Left colon (tissue), 2 donors: ENCODE data around the gene PDHA2. TPM values are rescaled to one million over a fixed set of nuclear protein-coding genes. Genes with fewer than 3 reads are reported as not detected.
"Not testable (repeated sequence)": the region's sequence is repeated elsewhere in the genome, so short reads cannot be mapped to it uniquely, and the experiment has no call there.

Experiments used
- ATAC-seq: fragments of 200-7000 bp; cut with Tn5 transposase; one replicate; pipeline ENCODE4 v1.9.1; 2020; ENCODE audit warnings: mild to moderate bottlenecking, moderate library complexity
- DNase-seq, 2 donors: peaks; one replicate each; pipeline ENCODE4 v3.0.0-alpha.2; 2020
- intact Hi-C, 2 donors: fragments of 100-400 bp; cut with DNase I in 1 of 2; cut with micrococcal nuclease in 1 of 2; formaldehyde crosslinking; loops; one replicate each; pipeline versions ENCODE4 v1.11.2 to v1.14.0; 2022; cut with DNase I, micrococcal nuclease
- long read RNA-seq: library from polyadenylated mRNA; unstranded; transcript quantifications from one replicate; pipeline ENCODE4 v2.0.0, GENCODE V29; 2021
- total RNA-seq, 2 donors: library from RNA; stranded (reverse); fragmentation: NEBNext Ultra II Directional; extraction: Animal tissue kit (Norgen Biotek cat#: 25700); gene quantifications; one replicate each; pipeline ENCODE4 v1.2.1, GENCODE V29; 2021
- donor health status: DM: no; HTN: no; CAD: no.
- donor health status: DM: yes; HTN: yes; CAD: no.

The PDHA2 gene
- total RNA-seq, result not detected
- long read RNA-seq, result 0 reads

DNA sequence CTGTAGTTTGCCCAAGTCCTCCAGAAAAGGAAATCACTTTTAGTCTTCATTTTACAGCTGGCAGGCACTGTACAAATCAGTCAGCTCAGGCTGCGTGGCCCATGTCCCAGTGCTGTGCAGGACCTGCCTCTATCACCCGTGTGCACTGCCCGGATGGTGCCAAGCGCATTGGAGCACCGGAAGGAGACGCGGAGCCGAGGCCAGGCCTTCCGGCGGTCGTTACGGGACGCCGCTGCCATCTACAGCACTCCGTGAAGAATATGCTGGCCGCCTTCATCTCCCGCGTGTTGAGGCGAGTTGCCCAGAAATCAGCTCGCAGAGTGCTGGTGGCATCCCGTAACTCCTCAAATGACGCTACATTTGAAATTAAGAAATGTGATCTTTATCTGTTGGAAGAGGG is at the start of gene PDHA2:
Gene PDHA2, plus strand, starts transcription at position 203 of the 400 bp plus-strand sequence. Its CDS starts 58 bp downstream, at position 261.
- DNase-seq, result no peak
- ATAC-seq, result no peak
- intact Hi-C loops, result no loop called here

DNA sequence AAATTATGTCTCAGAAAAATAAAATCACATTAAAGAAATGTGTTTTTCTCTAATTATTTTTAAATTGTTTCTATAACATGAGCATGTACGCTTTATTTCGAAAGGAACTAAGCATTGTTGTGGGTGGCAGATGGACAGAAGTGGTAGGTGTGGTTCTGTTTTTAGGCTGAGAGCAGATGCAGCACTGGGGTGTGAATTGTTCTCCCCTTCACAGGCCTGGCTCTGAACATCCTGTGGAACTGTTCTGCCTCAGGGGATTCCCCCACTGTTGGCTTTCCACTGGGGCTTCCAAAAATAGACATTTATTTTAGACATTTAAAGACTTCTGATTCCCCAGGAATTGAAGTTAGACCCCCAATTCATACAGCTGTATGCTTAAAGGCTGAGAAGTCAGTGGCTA is 41.9 kb upstream of the PDHA2 start:
- intact Hi-C loops, result no loop called here
- ATAC-seq (no peak), DNase-seq (no peak)

DNA sequence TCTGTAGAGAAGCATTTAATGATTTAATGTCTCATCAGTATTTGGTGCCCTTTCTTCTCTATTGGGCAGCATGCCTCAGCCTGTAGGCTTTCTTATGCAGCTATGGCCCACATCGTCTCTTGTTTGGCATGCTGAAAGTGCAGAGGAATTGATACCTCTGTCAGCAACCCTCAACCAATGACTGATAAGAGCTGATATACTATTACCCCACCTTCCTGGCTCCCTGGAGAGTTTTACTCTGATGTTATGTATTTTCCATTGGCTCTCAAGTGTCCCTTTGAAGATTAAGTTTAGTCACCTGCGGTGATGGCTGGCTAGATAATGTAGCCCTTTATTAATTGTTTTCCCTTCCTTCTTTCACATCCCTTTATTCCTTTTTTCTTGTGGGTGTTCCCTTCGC is 41.2 kb upstream of the PDHA2 start:
- intact Hi-C loops, result no loop called here
- ATAC-seq (no peak), DNase-seq (no peak)

DNA sequence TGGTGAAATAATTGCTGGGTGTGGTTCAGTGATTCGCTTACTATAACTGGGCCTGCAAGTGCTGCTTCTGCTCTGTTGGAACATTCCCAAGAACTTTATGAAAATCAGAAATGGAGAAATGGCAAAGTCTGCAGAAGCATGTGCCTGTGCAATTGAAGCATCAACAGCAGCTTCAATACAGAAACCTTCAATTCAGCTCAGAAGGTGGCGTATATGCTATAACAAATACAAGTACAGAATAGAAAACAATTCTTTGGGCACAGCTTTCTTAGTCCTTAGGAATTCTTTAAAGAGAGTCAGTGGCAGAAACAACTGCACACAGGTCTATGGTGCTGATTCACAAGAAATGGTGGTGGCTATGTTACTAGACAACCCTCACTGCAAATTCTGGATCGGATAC is 18.0 kb upstream of the PDHA2 start:
- DNase-seq (no peak), ATAC-seq (no peak)
- intact Hi-C loops, result no loop called here

DNA sequence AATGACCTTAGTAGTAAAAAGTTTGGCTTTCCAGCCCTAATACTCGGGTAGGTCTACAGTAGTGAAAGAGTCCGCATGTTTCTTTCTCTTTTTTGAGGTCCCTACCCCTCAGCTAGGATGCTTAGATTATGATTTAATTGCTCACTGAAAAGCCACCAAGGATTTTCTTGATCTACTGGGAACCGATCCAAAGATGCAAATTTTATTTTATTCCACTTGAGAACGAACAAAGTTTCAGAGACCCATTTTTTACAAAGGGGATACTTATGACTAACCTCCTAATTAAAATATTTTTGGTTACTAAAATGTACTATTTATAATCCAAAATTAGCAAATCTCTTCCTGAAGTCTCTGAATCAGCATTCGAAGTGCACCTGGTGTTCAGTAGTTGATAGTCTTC is 14.3 kb upstream of the PDHA2 start:
- ATAC-seq, result no peak

DNA sequence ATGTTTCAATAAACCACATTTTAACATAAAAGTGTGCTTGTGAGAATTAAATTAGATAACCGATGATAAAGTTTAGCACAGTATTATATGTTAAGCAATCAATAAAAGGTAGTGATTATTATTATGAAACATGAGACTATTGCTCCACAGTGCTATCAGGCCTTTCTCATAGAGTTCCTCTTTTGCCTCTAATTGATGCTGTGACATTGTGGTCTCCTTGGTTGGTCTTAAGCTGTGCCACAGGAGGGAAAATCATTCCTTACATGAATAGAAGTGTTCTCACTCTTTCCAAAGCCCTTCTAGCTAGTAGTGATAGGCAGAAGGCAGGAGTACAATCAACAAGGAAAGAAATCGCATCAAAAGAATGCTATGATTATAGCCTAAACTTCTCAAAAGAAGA is 9.2 kb upstream of the PDHA2 start:
- intact Hi-C loops, result no loop called here
- ATAC-seq, result no peak
- DNase-seq, result no peak

More for the DNA sequence above, 14.3 kb upstream of the PDHA2 start:
- DNase-seq, result no peak
- intact Hi-C loops, result no loop called here

DNA sequence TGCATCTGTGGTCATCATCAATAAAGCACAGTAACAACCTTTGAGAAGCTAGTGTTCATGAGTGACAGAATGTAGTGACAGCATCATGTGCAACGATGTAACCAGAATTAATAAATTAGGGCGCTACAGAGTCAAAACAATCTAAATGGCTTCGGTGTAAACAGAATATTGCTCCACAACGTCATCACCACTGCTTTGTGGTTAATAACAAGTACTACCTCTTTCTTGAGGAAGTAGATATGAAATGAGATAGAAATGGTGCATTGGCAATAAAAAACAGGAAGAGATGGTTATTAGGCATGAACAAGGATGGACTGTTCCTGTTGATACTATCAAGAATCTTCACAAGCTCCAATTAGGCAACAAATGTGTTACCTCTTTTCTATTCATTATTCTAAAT is 8.7 kb upstream of the PDHA2 start:
- intact Hi-C loops, result no loop called here
- DNase-seq, result no peak
- ATAC-seq, result no peak

DNA sequence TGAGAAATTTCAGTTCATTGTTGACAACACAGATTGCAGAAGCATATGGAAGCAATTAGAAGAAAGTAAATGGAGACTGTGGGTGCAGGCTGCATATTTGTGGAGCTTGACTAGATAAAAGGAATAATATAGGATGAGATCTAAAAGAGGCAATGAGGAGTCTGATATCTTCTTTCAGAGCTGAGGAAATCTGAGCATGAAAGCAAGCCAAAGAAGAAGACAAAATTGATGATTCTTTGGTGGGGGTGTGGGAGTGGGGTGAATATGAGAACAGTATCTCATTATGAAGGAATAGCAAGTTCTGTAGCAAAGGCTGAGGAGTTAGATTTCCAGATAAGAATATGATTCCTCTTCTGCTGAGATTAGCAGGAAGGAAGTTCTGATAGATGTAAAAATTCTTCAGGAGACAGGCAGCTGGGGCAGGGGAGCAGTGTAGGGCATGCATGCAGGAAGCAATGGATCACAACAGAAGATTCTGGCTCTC is 6.1 kb upstream of the PDHA2 start:
- ATAC-seq, result no peak
- intact Hi-C loops, result no loop called here
- no peak for DNase-seq

DNA sequence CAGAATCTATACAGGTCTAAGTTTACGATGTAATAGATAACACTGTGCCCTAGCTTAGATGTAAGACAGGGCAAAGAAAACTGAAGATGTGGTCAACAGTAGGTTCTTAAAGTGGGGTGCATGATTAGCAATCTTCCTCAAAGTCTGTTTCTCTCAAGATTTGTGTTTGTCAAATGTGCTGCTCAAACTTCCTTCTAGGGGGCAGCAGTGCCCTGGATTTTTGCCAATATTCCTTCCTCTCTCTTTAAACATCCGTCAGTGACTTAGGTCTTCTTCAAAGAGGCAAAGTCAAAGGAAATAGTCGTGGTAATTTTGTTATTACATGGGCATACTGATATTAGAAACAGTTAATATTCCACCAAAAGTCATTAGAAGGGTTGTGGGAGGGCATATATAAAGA is 4.2 kb upstream of the PDHA2 start:
- intact Hi-C loops, result no loop called here
- ATAC-seq (no peak), DNase-seq (no peak)

DNA sequence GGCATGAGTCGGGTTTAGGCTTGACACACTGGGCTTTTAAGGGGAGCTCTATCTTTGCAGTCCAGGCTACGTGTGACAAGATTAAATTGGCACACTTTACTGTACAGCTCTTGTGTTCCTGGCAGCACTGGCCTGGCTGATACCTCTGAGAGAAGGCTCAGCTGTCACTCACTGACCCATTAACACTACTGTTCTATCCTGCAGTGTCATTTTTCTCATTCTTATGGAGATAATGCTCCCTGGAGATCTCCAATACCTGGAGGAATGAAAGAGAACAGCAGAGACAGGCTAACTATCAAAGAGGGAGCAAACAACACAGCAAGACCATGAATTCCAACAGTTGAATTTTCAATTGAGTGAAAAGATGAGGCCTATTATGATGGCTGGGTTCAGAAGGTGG is 1.7 kb upstream of the PDHA2 start:
- ATAC-seq, result no peak
- intact Hi-C loops, result no loop called here
- no peak for DNase-seq

DNA sequence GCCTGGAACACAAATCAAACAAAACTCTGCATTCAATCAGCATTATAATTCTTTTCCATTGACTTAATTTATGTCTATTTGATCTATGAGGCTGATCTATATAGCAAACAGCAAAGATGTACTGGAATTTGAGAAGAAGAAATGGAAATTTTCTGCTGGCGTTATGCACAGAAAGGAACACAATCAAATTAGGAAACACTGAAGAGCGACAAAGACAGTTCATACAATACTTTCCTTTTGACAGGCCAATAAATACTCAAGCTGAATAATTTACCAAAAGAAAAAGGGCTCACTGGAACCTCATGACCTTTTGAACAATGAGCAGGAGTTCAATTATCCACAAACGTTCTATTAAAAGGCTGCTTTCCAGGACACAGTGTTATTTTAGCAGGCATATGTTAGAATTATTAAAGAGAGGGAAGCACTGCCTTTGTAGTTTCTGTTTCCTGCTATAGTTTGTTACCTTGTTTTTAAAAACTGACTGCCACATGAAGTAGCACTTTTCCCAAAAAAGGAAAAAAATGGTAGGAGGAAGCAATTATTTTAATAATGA is 8.1 kb downstream of the PDHA2 start:
- no peak for DNase-seq
- no peak for ATAC-seq
- intact Hi-C loops, result no loop called here

DNA sequence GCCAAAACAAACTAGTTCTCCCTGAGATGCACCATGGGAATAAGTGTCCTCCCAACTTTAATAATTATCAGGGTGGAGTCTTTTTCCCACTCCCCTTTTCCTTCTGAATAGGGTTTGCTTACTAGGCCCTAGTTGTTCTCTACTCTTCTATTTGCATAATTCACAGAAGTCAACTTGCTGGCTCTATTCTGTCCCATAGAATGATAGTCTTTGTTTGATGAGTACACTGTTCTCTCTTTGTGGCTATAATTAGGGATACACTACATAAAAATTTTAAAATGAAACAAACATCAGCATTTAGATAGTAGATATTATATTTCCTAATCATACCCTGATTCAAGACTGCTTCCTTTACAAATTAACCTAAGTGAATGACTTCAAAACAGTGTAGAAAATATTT is 10.3 kb downstream of the PDHA2 start:
- DNase-seq (no peak), ATAC-seq (no peak)
- intact Hi-C loops, result no loop called here

DNA sequence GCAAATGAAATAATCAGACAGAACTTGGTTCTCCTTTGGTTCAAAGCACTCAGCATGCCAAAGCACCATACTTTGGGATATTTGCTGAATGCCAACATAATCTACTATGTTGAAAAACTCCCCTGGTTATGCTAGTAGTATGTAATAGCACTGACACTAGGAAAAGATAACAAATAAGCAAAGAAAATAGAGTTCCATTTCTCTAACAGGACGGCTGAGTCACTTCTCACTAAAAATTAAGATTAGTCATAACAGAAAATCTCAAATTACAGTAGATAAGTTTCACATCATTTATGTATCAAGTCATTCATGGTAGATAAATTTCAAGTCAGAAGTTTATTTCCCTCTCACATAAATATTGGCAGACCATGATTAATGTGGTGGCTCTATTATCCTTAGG is 17.9 kb downstream of the PDHA2 start:
- DNase-seq, result no peak
- ATAC-seq, result no peak
- intact Hi-C loops, result no loop called here

DNA sequence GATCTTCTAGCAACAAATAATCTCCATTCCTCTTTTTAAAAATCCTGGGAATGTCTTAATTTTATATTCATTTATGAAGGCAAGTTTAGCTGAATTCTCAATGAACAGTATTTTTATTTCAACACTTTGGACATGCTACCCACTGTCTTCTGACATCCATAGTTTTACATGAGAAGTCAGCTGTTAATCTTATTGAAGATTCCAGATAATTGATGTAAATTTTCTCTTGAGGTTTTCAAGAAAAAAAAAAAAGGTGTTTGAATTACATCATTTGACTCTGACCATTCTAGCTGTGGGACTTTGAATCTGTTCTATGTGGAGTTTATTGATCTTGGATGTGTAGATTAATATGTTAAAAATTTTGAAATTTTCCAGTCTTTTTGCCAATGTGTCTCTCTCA is 28.0 kb downstream of the PDHA2 start:
- intact Hi-C loops, result no loop called here
- DNase-seq (no peak), ATAC-seq (no peak)

DNA sequence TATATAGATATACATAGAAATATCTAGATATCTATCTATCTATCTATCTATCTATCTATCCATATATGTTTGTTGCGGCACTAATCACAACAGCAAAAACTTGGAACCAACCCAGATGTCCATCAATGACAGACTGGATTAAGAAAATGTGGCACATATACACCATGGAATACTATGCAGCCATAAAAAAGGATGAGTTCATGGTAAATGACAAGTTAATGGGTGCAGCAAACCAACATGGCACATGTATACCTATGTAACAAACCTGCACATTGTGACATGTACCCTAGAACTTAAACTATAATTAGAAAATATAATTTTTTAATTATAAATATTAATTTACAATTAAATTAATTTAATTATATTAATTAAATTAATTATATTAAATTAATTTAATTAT is 29.5 kb downstream of the PDHA2 start:
- DNase-seq, intact Hi-C loops, ATAC-seq: not testable (repeated sequence)

DNA sequence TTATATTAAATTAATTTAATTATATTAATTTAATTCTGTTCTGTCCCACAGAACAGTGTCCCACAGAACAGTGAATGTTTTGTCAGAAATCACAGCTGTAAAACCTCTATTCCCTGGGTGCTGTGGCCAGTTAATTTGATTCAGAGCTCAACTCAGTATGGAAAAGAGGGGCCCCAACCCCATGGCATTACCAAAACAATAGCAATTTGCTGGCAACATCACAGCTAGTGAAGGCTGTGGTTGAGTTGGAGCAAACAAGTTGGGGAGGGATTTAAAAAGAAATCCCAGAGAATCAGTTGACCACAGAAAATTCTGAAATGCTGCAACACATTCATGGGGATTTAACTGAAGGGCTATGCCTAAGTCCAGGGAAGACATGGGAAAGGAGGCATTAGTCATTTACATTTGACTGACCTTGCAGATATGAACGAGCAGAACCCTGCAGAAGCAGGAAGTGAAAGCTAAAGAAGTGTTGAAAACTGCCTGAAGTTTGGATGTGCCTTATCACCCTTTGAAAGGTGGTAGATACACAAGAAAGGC is 30.1 kb downstream of the PDHA2 start:
- DNase-seq (no peak), ATAC-seq (no peak)
- intact Hi-C loops, result no loop called here

DNA sequence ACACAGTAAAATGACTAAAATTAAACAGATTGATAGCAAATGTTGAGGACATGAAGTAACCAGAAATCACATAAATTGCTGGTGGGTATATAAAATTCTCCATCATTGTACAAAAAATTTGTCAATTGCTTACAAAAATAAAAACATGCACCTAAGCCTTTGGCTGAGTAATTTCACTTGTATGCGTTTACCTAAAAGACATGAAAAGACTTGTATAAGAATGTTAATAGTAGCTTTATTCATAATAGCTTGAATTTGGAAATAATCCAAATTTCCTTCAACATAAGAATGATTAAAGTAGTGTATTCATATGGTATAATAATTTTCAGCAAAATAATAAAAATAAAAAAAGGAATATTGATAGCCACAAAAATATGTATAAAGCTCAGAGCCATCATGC is 37.7 kb downstream of the PDHA2 start:
- intact Hi-C loops, result no loop called here
- no peak for DNase-seq

DNA sequence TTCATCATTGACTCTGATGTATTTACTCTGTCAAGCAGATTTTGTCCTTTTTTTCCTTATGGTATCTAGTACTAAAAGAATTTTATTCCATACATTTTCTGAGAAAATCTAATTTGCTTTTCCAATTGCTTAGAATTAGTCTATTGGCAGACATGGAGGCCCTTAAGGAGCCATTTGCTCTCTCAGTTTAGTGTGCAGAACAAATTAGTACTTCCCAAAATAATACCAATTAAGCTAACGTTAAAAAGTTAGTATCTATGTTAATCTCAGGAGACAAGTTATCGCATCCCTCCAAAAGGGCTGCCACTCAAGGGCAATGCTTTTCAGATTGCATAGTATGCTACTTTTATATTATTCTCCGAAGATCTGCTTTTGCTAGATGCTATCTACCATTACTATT is 47.7 kb downstream of the PDHA2 start:
- no peak for DNase-seq
- intact Hi-C loops, result no loop called here
- ATAC-seq, result no peak

More for the DNA sequence above, 37.7 kb downstream of the PDHA2 start:
- no peak for ATAC-seq

DNA sequence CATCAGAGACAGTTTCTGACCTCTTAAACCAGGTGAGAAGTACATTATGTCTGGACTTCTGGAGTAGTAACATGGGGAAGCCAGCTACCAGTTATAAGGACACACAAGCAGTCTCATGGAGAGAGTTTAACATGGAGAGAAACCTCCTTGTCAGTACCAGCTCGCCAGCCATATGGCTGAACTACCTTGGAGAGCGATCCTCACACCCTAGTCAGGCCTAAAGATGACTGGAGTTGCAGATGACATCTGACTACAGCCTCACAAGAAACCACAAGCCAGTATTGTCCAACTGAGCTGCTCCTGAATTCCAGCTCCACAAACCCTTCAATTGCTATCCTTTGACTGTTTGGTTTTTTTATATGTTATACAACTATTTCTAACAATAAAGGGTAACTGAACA is 49.8 kb downstream of the PDHA2 start:
- DNase-seq, result no peak
- no peak for ATAC-seq
- intact Hi-C loops, result no loop called here
